Measurements from ENCODE around the gene NTNG2.

Gene NTNG2

DNA sequence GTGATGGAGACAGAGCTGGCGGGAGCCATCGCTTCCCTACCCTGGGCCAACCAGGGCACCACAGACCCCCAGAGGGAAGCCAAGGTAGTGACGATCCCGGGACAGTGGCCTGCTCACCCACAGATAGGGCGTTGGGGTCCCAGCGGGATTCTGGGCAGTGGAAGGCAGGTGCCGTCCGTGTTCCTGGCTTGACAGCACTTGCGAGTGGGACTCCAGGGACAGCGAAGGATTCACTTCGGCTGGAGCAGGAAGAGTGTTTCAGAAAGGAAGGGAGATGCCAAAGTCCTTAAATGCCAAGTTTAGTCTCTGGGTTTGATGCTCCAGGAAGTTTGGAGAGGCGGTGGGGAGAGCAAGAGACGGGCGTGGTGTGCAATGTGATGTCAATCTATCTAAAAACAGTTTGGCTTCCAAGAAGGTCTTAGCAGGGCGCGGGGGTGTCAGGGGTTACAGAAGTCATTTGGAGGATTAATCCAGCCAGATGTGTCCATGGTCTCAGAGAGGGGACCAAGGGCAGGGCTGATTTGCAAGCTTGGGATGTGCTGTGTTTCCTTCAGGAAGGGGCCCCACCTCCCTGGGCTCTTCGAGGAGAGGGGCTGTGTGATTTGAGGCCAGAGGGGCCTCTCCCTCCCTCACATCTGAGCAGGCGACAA, 74.9 kb downstream of the NTNG2 start:
- H3K9me3 ChIP-seq (ENCODE audit: control insufficient read depth, insufficient read depth, low read depth, low read length): no peaks in the 10 kb centered on the region
- H3K4me1 ChIP-seq (ENCODE audit: control insufficient read depth, insufficient read depth, low read length): peaks cover 8% of the 10 kb centered on the region; the same call in 1 of the 2 replicates
- no peak overlapping the region for H3K9ac ChIP-seq (ENCODE audit: low read length)
- H3K27me3 ChIP-seq (ENCODE audit: control insufficient read depth, insufficient read depth, low read length): peaks cover 35% of the 10 kb centered on the region
- no peak overlapping the region for H3K27ac ChIP-seq (ENCODE audit: low read depth, low read length)
- no peak overlapping the region for H3K4me3 ChIP-seq (ENCODE audit: low read depth, low read length)
- no peaks in the 10 kb centered on the region for H3K36me3 ChIP-seq (ENCODE audit: control insufficient read depth, insufficient read depth, low read length)

DNA sequence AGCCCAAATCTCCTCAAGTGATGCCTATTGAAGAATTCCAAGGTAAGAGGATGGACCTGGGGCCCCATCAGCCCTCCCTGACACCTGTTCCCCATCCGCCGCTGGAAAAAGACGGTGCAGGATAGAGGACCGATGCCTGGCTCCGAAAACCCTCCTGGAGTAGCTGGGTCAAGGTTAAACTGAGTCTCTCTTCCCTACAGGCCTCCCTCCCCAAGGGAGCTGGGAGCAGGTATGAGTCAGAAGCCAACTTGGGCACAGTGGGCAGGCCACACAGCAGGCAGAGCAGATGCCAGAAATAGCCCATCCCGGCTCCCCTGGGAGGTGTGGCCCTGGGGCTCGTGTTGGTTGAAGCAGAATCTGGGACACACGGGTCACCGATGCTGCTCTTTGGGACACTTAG, 75.6 kb downstream of the NTNG2 start:
- H3K4me1 ChIP-seq (ENCODE audit: control insufficient read depth, insufficient read depth, low read length): peaks cover 10% of the 10 kb centered on the region; the same call in 1 of the 2 replicates
- H3K27me3 ChIP-seq (ENCODE audit: control insufficient read depth, insufficient read depth, low read length): peaks cover 41% of the 10 kb centered on the region
- no peak overlapping the region for H3K4me3 ChIP-seq (ENCODE audit: low read depth, low read length)
- H3K9ac ChIP-seq (ENCODE audit: low read length): no peak overlapping the region
- no peaks in the 10 kb centered on the region for H3K9me3 ChIP-seq (ENCODE audit: control insufficient read depth, insufficient read depth, low read depth, low read length)
- H3K36me3 ChIP-seq (ENCODE audit: control insufficient read depth, insufficient read depth, low read length): no peaks in the 10 kb centered on the region
- H3K27ac ChIP-seq (ENCODE audit: low read depth, low read length): no peak overlapping the region

DNA sequence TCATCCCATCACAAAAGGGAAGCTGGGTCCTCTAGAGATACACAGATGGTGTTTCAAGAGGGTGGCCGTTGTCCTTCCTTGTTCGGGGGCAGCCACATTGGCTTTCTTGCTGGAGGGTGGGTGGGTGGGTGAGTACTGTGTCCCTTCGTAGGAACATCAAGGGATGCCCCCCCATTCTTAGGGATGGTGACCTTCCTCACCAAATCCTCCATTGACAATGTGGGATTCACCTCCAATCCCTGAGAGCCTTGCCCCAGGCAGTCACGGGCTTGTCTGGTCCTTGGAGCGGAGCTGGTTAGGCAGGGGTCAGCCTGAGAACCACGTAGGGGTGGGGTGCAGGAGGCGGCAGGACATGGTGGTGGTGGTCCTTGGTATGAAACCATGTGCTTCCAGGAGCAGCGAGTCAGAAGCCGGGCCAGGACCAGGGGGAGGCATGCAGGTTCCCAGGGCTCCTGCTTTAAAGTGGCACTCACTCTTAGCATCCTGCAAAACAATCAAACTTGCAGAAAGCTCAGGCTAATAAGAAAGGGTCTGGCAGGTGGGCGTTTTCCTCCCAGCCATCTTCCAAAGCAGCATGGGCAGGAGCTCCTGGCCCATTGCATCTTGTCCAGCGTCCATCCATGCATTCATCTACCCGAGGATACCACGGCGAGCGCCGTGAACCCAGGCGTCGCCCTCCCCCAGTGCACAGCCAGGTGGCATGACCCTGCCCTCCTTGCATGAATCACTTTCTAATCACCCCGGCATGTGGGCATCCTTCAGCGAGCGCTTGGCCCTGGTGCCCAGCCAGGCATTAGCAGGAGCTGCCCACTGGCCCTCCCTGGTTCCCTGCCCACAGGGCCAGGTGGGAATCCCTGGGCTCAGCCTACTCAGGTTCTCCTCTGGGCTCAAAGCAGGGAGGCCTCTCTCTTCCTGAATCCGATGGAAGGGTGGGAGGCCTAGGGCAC, 76.4 kb downstream of the NTNG2 start:
- Histone ChIP-seq H3K4me3 (ENCODE audit: low read depth, low read length) (no peak overlapping the region), H3K4me1 (ENCODE audit: control insufficient read depth, insufficient read depth, low read length) (peaks cover 18% of the 10 kb centered on the region), H3K9ac (ENCODE audit: low read length) (no peak overlapping the region), H3K9me3 (ENCODE audit: control insufficient read depth, insufficient read depth, low read depth, low read length) (no peaks in the 10 kb centered on the region), H3K27me3 (ENCODE audit: control insufficient read depth, insufficient read depth, low read length) (peaks cover 49% of the 10 kb centered on the region), H3K36me3 (ENCODE audit: control insufficient read depth, insufficient read depth, low read length) (no peaks in the 10 kb centered on the region), H3K27ac (ENCODE audit: low read depth, low read length) (no peak overlapping the region)

DNA sequence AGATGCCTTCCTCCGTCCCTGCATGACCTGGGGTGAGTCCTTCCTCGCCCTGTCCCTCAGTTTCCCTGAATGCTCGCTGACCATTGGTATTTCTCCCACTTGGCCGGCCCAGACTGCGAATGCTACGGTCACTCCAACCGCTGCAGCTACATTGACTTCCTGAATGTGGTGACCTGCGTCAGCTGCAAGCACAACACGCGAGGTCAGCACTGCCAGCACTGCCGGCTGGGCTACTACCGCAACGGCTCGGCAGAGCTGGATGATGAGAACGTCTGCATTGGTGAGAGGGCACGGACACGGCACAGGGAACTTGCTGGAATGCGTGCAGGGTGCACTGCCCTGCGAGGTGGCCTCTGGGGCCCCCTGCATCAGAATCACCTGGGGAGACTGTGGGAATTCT, 77.1 kb downstream of the NTNG2 start:
- no peaks in the 10 kb centered on the region for H3K36me3 ChIP-seq (ENCODE audit: control insufficient read depth, insufficient read depth, low read length)
- H3K9ac ChIP-seq (ENCODE audit: low read length): no peak overlapping the region
- no peaks in the 10 kb centered on the region for H3K9me3 ChIP-seq (ENCODE audit: control insufficient read depth, insufficient read depth, low read depth, low read length)
- peaks cover 56% of the 10 kb centered on the region for H3K27me3 ChIP-seq (ENCODE audit: control insufficient read depth, insufficient read depth, low read length)
- H3K4me1 ChIP-seq (ENCODE audit: control insufficient read depth, insufficient read depth, low read length): peaks cover 24% of the 10 kb centered on the region
- no peak overlapping the region for H3K27ac ChIP-seq (ENCODE audit: low read depth, low read length)
- no peak overlapping the region for H3K4me3 ChIP-seq (ENCODE audit: low read depth, low read length)

DNA sequence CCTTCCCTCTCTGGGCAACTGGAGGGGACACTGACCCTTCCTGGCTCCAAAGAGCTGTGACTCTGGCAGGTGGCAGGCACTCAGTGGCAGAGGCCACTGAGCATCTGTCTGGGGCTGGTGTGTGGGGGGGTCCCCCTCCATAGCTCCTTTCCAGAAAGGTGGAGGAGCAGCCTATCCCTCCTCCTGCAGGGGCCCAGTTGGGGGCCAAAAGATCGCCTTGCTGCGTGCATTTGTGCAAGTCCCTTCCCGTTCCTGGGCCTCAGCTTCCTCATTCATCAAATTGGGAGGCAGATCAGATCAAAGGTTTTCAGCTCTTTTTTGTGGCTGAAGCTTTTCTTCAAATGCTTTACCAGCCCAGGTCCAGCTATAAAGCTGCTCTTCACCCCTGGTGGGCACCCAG, 77.7 kb downstream of the NTNG2 start:
- H3K27ac ChIP-seq (ENCODE audit: low read depth, low read length): no peak overlapping the region
- peaks cover 61% of the 10 kb centered on the region for H3K27me3 ChIP-seq (ENCODE audit: control insufficient read depth, insufficient read depth, low read length)
- H3K9me3 ChIP-seq (ENCODE audit: control insufficient read depth, insufficient read depth, low read depth, low read length): no peaks in the 10 kb centered on the region
- H3K4me3 ChIP-seq (ENCODE audit: low read depth, low read length): no peak overlapping the region
- no peak overlapping the region for H3K9ac ChIP-seq (ENCODE audit: low read length)
- H3K4me1 ChIP-seq (ENCODE audit: control insufficient read depth, insufficient read depth, low read length): peaks cover 24% of the 10 kb centered on the region
- H3K36me3 ChIP-seq (ENCODE audit: control insufficient read depth, insufficient read depth, low read length): no peaks in the 10 kb centered on the region

DNA sequence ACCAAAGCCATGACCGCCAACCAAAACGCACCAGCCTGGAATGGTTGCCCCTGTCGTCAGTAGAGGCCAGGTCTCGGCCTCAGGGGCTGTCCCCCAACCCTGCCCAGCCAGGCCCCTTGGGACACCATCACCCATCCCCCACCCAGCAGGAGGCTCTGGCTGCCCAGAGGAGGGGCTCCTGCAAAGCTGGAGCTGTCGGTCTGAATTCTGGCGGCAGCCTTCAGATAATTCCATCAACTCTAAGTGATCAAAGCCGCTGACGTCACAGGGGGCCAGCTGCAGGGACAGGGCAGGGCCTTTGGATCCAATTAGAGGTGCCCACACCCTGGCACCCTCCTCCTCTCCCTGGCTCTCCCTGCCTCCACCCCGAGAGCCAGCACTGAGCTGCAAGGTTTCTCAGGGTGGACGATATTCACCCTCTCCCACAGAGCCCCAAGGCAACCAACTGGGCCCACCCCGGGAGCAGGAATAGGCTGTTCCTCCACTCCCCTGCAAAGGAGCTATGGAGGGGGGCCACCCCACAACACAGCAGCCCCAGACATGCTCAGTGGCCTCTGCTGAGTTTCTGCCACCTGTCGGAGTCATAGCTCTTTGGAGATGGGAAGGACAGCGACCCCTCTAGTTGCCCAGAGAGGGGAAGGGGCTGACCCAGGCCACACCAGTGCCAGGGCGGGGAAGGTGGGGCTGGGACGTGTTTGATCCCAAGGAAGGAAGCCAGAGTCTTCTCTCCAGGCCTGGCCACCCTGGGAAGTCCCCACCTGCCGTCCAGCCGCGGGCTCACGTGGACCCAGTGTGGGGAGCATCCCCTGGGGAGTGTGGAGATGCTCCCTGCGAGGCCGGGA, 78.4 kb downstream of the NTNG2 start:
- Histone ChIP-seq H3K27ac (ENCODE audit: low read depth, low read length) (no peak overlapping the region), H3K9me3 (ENCODE audit: control insufficient read depth, insufficient read depth, low read depth, low read length) (no peaks in the 10 kb centered on the region), H3K36me3 (ENCODE audit: control insufficient read depth, insufficient read depth, low read length) (no peaks in the 10 kb centered on the region), H3K4me1 (ENCODE audit: control insufficient read depth, insufficient read depth, low read length) (peaks cover 25% of the 10 kb centered on the region), H3K27me3 (ENCODE audit: control insufficient read depth, insufficient read depth, low read length) (peaks cover 62% of the 10 kb centered on the region), H3K4me3 (ENCODE audit: low read depth, low read length) (peak overlapping the region; percentile 76), H3K9ac (ENCODE audit: low read length) (peak overlapping the region; percentile 38)

DNA sequence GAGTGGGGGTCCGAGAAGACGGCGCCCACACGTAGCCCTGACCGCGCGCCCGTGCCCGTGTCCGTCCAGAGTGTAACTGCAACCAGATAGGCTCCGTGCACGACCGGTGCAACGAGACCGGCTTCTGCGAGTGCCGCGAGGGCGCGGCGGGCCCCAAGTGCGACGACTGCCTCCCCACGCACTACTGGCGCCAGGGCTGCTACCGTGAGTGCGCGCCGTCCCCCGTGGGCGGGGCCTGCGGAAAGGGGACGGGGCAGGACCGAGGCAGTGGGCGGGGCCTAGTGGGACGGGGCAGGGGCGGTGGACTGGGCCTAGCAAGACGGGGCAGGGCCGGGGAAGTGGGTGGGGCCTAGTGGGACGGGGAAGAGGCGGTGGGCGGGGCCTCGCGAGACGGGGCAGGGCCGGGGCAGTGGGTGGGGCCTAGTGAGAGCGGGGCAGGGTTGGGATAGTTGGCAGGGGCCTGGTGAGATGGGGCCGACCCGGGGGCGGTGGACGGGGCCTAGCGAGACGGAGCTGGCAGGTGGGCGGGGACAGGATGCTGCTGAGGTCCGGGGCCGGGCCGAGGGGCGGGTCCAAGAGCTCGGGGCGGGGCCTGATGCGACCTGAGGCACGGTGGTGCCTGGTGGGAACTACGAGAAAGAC, 79.1 kb downstream of the NTNG2 start:
- peak overlapping the region; percentile 76 for H3K4me3 ChIP-seq (ENCODE audit: low read depth, low read length)
- no peaks in the 10 kb centered on the region for H3K36me3 ChIP-seq (ENCODE audit: control insufficient read depth, insufficient read depth, low read length)
- H3K9me3 ChIP-seq (ENCODE audit: control insufficient read depth, insufficient read depth, low read depth, low read length): no peaks in the 10 kb centered on the region
- peaks cover 62% of the 10 kb centered on the region for H3K27me3 ChIP-seq (ENCODE audit: control insufficient read depth, insufficient read depth, low read length)
- H3K9ac ChIP-seq (ENCODE audit: low read length): peak overlapping the region; percentile 38
- peaks cover 32% of the 10 kb centered on the region for H3K4me1 ChIP-seq (ENCODE audit: control insufficient read depth, insufficient read depth, low read length)
- no peak overlapping the region for H3K27ac ChIP-seq (ENCODE audit: low read depth, low read length)

DNA sequence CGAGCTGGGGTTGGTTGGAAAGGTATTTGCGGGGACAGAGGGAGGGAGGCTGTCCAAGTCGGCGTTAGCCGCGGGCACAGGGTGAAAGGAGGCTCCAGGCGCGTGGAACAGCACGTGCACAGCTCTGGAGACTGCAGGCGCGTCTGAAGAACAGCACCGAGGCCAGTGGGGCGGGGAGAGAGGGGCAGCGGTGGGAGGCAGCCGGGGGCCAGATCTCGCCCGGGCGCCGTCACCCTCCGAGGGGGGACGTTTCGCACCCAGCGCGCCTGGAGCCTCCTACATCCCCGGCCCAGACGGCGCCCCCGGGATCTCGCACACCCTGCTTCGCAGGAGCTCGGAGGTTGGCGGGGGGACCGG, 79.6 kb downstream of the NTNG2 start:
- Histone ChIP-seq H3K9me3 (ENCODE audit: control insufficient read depth, insufficient read depth, low read depth, low read length) (no peaks in the 10 kb centered on the region), H3K4me3 (ENCODE audit: low read depth, low read length) (peak overlapping the region; percentile 67), H3K9ac (ENCODE audit: low read length) (peak overlapping the region; percentile 38), H3K4me1 (ENCODE audit: control insufficient read depth, insufficient read depth, low read length) (peaks cover 32% of the 10 kb centered on the region), H3K27me3 (ENCODE audit: control insufficient read depth, insufficient read depth, low read length) (peaks cover 62% of the 10 kb centered on the region), H3K27ac (ENCODE audit: low read depth, low read length) (no peak overlapping the region), H3K36me3 (ENCODE audit: control insufficient read depth, insufficient read depth, low read length) (no peaks in the 10 kb centered on the region)

DNA sequence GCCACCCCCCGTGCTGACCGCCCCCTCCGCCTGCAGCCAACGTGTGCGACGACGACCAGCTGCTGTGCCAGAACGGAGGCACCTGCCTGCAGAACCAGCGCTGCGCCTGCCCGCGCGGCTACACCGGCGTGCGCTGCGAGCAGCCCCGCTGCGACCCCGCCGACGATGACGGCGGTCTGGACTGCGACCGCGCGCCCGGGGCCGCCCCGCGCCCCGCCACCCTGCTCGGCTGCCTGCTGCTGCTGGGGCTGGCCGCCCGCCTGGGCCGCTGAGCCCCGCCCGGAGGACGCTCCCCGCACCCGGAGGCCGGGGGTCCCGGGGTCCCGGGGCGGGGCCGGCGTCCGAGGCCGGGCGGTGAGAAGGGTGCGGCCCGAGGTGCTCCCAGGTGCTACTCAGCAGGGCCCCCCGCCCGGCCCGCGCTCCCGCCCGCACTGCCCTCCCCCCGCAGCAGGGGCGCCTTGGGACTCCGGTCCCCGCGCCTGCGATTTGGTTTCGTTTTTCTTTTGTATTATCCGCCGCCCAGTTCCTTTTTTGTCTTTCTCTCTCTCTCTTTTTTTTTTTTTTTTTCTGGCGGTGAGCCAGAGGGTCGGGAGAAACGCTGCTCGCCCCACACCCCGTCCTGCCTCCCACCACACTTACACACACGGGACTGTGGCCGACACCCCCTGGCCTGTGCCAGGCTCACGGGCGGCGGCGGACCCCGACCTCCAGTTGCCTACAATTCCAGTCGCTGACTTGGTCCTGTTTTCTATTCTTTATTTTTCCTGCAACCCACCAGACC, 80.2 kb downstream of the NTNG2 start:
- Histone ChIP-seq H3K27me3 (ENCODE audit: control insufficient read depth, insufficient read depth, low read length) (peaks cover 59% of the 10 kb centered on the region), H3K9ac (ENCODE audit: low read length) (peak overlapping the region; percentile 38), H3K4me3 (ENCODE audit: low read depth, low read length) (peak overlapping the region; percentile 67), H3K36me3 (ENCODE audit: control insufficient read depth, insufficient read depth, low read length) (no peaks in the 10 kb centered on the region), H3K27ac (ENCODE audit: low read depth, low read length) (no peak overlapping the region), H3K4me1 (ENCODE audit: control insufficient read depth, insufficient read depth, low read length) (peaks cover 32% of the 10 kb centered on the region), H3K9me3 (ENCODE audit: control insufficient read depth, insufficient read depth, low read depth, low read length) (no peaks in the 10 kb centered on the region)

DNA sequence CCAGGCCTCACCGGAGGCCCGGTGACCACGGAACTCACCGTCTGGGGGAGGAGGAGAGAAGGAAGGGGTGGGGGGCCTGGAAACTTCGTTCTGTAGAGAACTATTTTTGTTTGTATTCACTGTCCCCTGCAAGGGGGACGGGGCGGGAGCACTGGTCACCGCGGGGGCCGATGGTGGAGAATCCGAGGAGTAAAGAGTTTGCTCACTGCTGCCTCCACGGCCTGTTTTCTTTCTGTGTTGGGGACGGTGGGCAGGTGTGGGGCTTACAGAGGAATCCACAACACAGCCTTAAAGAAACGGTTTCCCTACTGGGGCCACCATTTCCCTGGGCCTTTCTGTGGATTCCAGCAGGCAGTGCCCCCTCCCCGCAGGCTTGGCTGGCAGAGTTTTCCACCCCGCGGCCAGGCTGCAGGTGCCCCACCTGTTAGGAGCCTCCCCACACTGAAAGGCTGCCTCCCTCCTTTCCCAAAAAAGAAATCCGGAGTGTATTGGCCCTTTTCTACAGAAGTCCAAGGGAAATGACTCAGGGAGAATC, 80.8 kb downstream of the NTNG2 start:
- Histone ChIP-seq H3K27me3 (ENCODE audit: control insufficient read depth, insufficient read depth, low read length) (peaks cover 59% of the 10 kb centered on the region), H3K27ac (ENCODE audit: low read depth, low read length) (no peak overlapping the region), H3K9me3 (ENCODE audit: control insufficient read depth, insufficient read depth, low read depth, low read length) (no peaks in the 10 kb centered on the region), H3K4me1 (ENCODE audit: control insufficient read depth, insufficient read depth, low read length) (peaks cover 32% of the 10 kb centered on the region), H3K4me3 (ENCODE audit: low read depth, low read length) (peak overlapping the region; percentile 67), H3K36me3 (ENCODE audit: control insufficient read depth, insufficient read depth, low read length) (no peaks in the 10 kb centered on the region), H3K9ac (ENCODE audit: low read length) (no peak overlapping the region)

Measured in HUES6 (cell line).